SK-N-SH (cell line): ENCODE data around the gene PRRX2. TPM values are rescaled to one million over a fixed set of nuclear protein-coding genes. Genes with fewer than 3 reads are reported as not detected.
A peak's percentile ranks its signal among the peaks of the same experiment; 100 is the strongest.

ENCODE experiments used
- CTCF ChIA-PET: fragments of 300-600, 350-600 bp; formaldehyde crosslinking; extraction: SDS; loops from one replicate; lab custom pipeline; 2021; lab: Yijun Ruan, JAX
- POLR2A ChIA-PET: fragments of 350-600 bp; sonication (Branson Sonifier 250); formaldehyde crosslinking; extraction: SDS; loops from one replicate; lab custom pipeline; 2020; ENCODE audit warnings: antibody characterized with exemption, inconsistent platforms; lab: Yijun Ruan, JAX
- DNase-seq: peaks from one replicate; pipeline ENCODE4 v3.0.0; 2012
- H2AFZ ChIP-seq: fragments of 200-600 bp; sonication (generic); 2 replicates; pipeline ENCODE4 v1.8.1; 2016; ENCODE audit warnings: antibody characterized with exemption, mild to moderate bottlenecking, low read depth
- H3F3A ChIP-seq: fragments of 200-600 bp; sonication (generic); replicated peaks from 2 replicates; pipeline ENCODE3; 2016; ENCODE audit warnings: antibody characterized with exemption, mild to moderate bottlenecking; ENCODE audit not compliant: insufficient read depth
- H3K27ac ChIP-seq, 2 experiments: fragments of 200-500 bp in 1 of 2; fragments of 200-600 bp in 1 of 2; sonication (Bioruptor generic) in 1 of 2; sonication (generic), shearing (Covaris generic) in 1 of 2; 2 replicates each; pipeline versions ENCODE4 v1.5.1 to v1.6.1; 2014 to 2016; ENCODE audit warnings: low read depth in 2 of 2, inconsistent platforms in 1 of 2, low read length in 1 of 2, mild to moderate bottlenecking in 1 of 2, mixed read lengths in 1 of 2
- H3K27me3 ChIP-seq: fragments of 200-600 bp; sonication (generic), shearing (Covaris generic); 2 replicates; pipeline ENCODE4 v1.6.1; 2016; ENCODE audit warnings: mixed run types; ENCODE audit not compliant: insufficient read depth
- H3K36me3 ChIP-seq, 2 experiments: fragments of 200-500 bp in 1 of 2; fragments of 200-600 bp in 1 of 2; sonication (Bioruptor generic) in 1 of 2; sonication (generic) in 1 of 2; replicated peaks in 1 of 2; 2 replicates each; pipeline versions ENCODE3 to v1.5.1; 2014 to 2016; ENCODE audit warnings: low read length in 1 of 2, mild to moderate bottlenecking in 1 of 2; ENCODE audit not compliant: insufficient read depth in 2 of 2, control insufficient read depth in 1 of 2
- H3K4me1 ChIP-seq, 2 experiments: fragments of 200-500 bp in 1 of 2; fragments of 200-600 bp in 1 of 2; sonication (Bioruptor generic) in 1 of 2; sonication (generic), shearing (Covaris generic) in 1 of 2; 2 replicates each; pipeline versions ENCODE4 v1.5.1 to v1.6.1; 2014 to 2016; ENCODE audit warnings: low read depth in 1 of 2, low read length in 1 of 2, mixed run types in 1 of 2; ENCODE audit not compliant: insufficient read depth in 2 of 2, control insufficient read depth in 1 of 2
- H3K4me2 ChIP-seq: fragments of 200-600 bp; sonication (generic), shearing (Covaris generic); 2 replicates; pipeline ENCODE4 v1.6.1; 2017; ENCODE audit warnings: mixed run types
- H3K4me3 ChIP-seq, 2 experiments: fragments of 200-500 bp in 1 of 2; fragments of 200-600 bp in 1 of 2; sonication (Bioruptor generic) in 1 of 2; sonication (generic), shearing (Covaris generic) in 1 of 2; 2 replicates each; pipeline versions ENCODE4 v1.5.1 to v1.8.1; 2014 to 2016; ENCODE audit warnings: low read depth in 2 of 2, inconsistent platforms in 1 of 2, low read length in 1 of 2, mild to moderate bottlenecking in 1 of 2, mixed read lengths in 1 of 2, moderate library complexity in 1 of 2
- H3K79me2 ChIP-seq: fragments of 200-600 bp; sonication (generic); 2 replicates; pipeline ENCODE4 v1.8.1; 2017; ENCODE audit warnings: mild to moderate bottlenecking; ENCODE audit not compliant: insufficient read depth
- H3K9ac ChIP-seq: fragments of 200-600 bp; sonication (generic); 2 replicates; pipeline ENCODE4 v1.6.1; 2017; ENCODE audit warnings: mixed run types
- H3K9me2 ChIP-seq: fragments of 200-600 bp; sonication (generic); 2 replicates; pipeline ENCODE4 v1.6.1; 2017; ENCODE audit warnings: mixed run types
- H3K9me3 ChIP-seq: fragments of 200-600 bp; sonication (generic); 2 replicates; pipeline ENCODE4 v1.6.1; 2017; ENCODE audit warnings: mixed run types, mild to moderate bottlenecking, moderate library complexity
- H4K20me1 ChIP-seq: fragments of 200-600 bp; sonication (generic); 2 replicates; pipeline ENCODE4 v1.6.1; 2017; ENCODE audit warnings: mild to moderate bottlenecking, mixed run types; ENCODE audit not compliant: insufficient read depth
- CHD2 ChIP-seq: fragments of 150-350 bp; IDR thresholded peaks from 2 replicates; pipeline ENCODE4 v1.6.1; 2018; ENCODE audit warnings: low read length; ENCODE audit not compliant: partially characterized antibody
- ELF1 ChIP-seq: IDR thresholded peaks from 2 replicates; pipeline ENCODE4 v1.4.0; 2012
- EP300 ChIP-seq, 2 experiments: IDR thresholded peaks; 2 replicates each; pipeline versions ENCODE4 v1.4.0 to v1.6.1; 2012; ENCODE audit warnings: borderline replicate concordance in 1 of 2, low read depth in 1 of 2, low read length in 1 of 2
- EZH2phosphoT487 ChIP-seq: fragments of 200-600 bp; sonication (generic); IDR thresholded peaks from 2 replicates; pipeline ENCODE4 v1.6.1; 2017; ENCODE audit warnings: low read depth, mixed run types, mild to moderate bottlenecking, antibody characterized with exemption, moderate library complexity, borderline replicate concordance
- FOXJ3 ChIP-seq: sonication (generic); formaldehyde crosslinking; IDR thresholded peaks from 2 replicates; pipeline ENCODE4 v1.5.1; 2020; ENCODE audit warnings: mild to moderate bottlenecking, missing genetic modification reagents
- FOXM1 ChIP-seq: IDR thresholded peaks from 2 replicates; pipeline ENCODE4 v1.4.0; 2012; ENCODE audit warnings: low read depth, mild to moderate bottlenecking
- GABPA ChIP-seq: IDR thresholded peaks from 2 replicates; pipeline ENCODE4 v1.4.0; 2012; ENCODE audit warnings: low read depth, mild to moderate bottlenecking
- JUND ChIP-seq: IDR thresholded peaks from 2 replicates; pipeline ENCODE4 v1.4.0; 2012
- MEF2A ChIP-seq: IDR thresholded peaks from 2 replicates; pipeline ENCODE4 v1.4.0; 2012; ENCODE audit warnings: low read depth, borderline replicate concordance
- MXI1 ChIP-seq: IDR thresholded peaks from 2 replicates; pipeline ENCODE4 v1.6.1; 2012; ENCODE audit warnings: mild to moderate bottlenecking, low read depth, low read length, improper control_type of control experiment
- POLR2AphosphoS5 ChIP-seq: IDR thresholded peaks from 2 replicates; pipeline ENCODE4 v1.6.1; 2012; ENCODE audit warnings: low read depth, low read length
- RAD21 ChIP-seq: IDR thresholded peaks from 2 replicates; pipeline ENCODE4 v1.6.1; 2012; ENCODE audit warnings: mild to moderate bottlenecking, low read length
- SIN3A ChIP-seq: IDR thresholded peaks from 2 replicates; pipeline ENCODE4 v1.6.1; 2012; ENCODE audit warnings: low read depth, mild to moderate bottlenecking, low read length, moderate library complexity, borderline replicate concordance
- TCF12 ChIP-seq: IDR thresholded peaks from 2 replicates; pipeline ENCODE4 v1.4.0; 2012
- TEAD4 ChIP-seq: IDR thresholded peaks from 2 replicates; pipeline ENCODE4 v1.4.0; 2012; ENCODE audit warnings: mild to moderate bottlenecking, borderline replicate concordance; ENCODE audit not compliant: insufficient read depth
- USF2 ChIP-seq: fragments of 150-350 bp; IDR thresholded peaks from 2 replicates; pipeline ENCODE4 v1.6.1; 2017; ENCODE audit warnings: antibody characterized with exemption, low read length, low read depth, borderline replicate concordance
- YY1 ChIP-seq: IDR thresholded peaks from 2 replicates; pipeline ENCODE4 v1.4.0; 2012; ENCODE audit warnings: low read depth, mild to moderate bottlenecking
- WGBS: methylation state at CpG from one replicate; pipeline ENCODE4 v1.1.6; 2017; ENCODE audit warnings: low lambda C conversion rate; 5-methylcytosine and 5-hydroxymethylcytosine counted together
- polyA plus RNA-seq, 3 experiments: library from polyadenylated mRNA; depleted of rRNA; stranded (reverse); fragments of >200 nt; gene quantifications; 2 replicates each; pipeline ENCODE4 v1.2.3, GENCODE V29; 2012
- TF ChIP-seq, protein P1 (sequence below): IDR thresholded peaks from 2 replicates; pipeline ENCODE4 v1.4.0; 2012; ENCODE audit warnings: low read depth
- TF ChIP-seq, protein P2 (sequence below): fragments of 150-350 bp; IDR thresholded peaks from 2 replicates; pipeline ENCODE4 v1.6.1; 2016; ENCODE audit warnings: mild to moderate bottlenecking, low read depth, low read length

Gene PRRX2
- polyA plus RNA-seq, 1 of the 3 experiments (the other 2 are of a cell fraction): 0.84 TPM

DNA sequence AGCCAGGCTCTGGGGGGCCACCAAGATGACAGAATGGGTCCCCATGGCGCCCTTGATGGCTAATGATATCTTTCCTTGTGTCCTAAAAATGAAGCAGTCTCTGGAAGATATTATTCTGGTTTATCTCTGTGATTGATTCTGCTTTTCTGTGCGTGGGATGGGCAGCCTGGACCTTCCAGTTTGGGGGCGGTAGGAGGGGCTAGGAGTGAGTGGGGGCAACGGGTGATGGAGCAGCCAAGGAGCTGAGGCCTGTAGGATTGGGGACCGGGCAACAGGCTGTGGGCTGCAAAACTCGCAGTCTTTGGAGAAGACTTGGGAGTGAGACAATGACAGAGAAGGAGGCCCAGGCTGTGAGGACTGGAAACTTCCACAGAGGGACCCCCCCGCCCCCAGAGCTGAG is 8.8 kb downstream of the PRRX2 start:
- CTCF ChIA-PET: interaction anchor here (1.0 to 4.2 kb wide), 8 partner anchors 32 to 121 kb away, joined by 3 to 36 read pairs (median 5); partner anchors contain the start of genes ASB6 and C9orf50

GRCh38 chr9:129675620-129676019 is 10.2 kb downstream of the PRRX2 start:
- Histone ChIP-seq H3K9me3 (no peaks in the 10 kb centered on the region), H3K4me2 (no peak overlapping the region), H3K79me2 (no peaks in the 10 kb centered on the region), H3F3A (no peaks in the 10 kb centered on the region), H4K20me1 (no peaks in the 10 kb centered on the region), H3K9me2 (no peaks in the 10 kb centered on the region), H3K27me3 (peaks cover 14% of the 10 kb centered on the region; the same call in 1 of the 2 replicates)
- POLR2A ChIA-PET: interaction anchor here (0.7 to 1.3 kb wide), 4 partner anchors 9 to 24 kb away, joined by 3 to 7 read pairs (median 4); partner anchors contain the start of gene PRRX2
- DNase-seq: peak; percentile 88
- TF ChIP-seq SIN3A: no peak
- peak; percentile 69; the same call in 1 of the 2 replicates for TF ChIP-seq MXI1
- no peak for TF ChIP-seq ELF1
- TF ChIP-seq RAD21: no peak
- TF ChIP-seq CHD2: peak; percentile 24
- no peak for TF ChIP-seq JUND
- no peak for TF ChIP-seq MEF2A
- TF ChIP-seq FOXJ3 (CRISPR knock-in tag): no peak
- TF ChIP-seq, all 33 proteins: peak for 2
- H3K9ac ChIP-seq: no peak overlapping the region
- 58% methylated on average over 26 of the region's 27 CpGs for WGBS
- CTCF ChIA-PET: interaction anchor here (0.9 to 4.2 kb wide), 7 partner anchors 9 to 119 kb away, joined by 3 to 36 read pairs (median 6); partner anchors contain the start of gene ASB6
- no peak overlapping the region for H2AFZ ChIP-seq
- no peak overlapping the region; a peak in 1 of 4 replicates for H3K4me3 ChIP-seq
- H3K27ac ChIP-seq: peak overlapping the region in 1 of 2 experiments; percentile 86; a peak in 2 of 4 replicates
- peaks cover 0 to 42% of the 10 kb centered on the region in 2 experiments; a peak in 2 of 4 replicates for H3K4me1 ChIP-seq
- H3K36me3 ChIP-seq: no peaks in the 10 kb centered on the region

More for the DNA sequence above, 8.8 kb downstream of the PRRX2 start:
- no peaks in the 10 kb centered on the region for H3K79me2 ChIP-seq
- POLR2A ChIA-PET: interaction anchor here (1.3 kb wide), 1 partner anchor 23 kb away, joined by 5 read pairs; no protein-coding TSS in a partner anchor
- no peak overlapping the region for H2AFZ ChIP-seq
- H3K4me1 ChIP-seq: peaks cover 0 to 42% of the 10 kb centered on the region in 2 experiments; a peak in 2 of 4 replicates
- H3K4me2 ChIP-seq: no peak overlapping the region
- peaks cover 14% of the 10 kb centered on the region; the same call in 1 of the 2 replicates for H3K27me3 ChIP-seq
- no peak for DNase-seq
- H3F3A ChIP-seq: peaks cover 1% of the 10 kb centered on the region
- H4K20me1 ChIP-seq: no peaks in the 10 kb centered on the region
- WGBS: 68% methylated on average over 7 of the region's 7 CpGs
- no peak overlapping the region for H3K9ac ChIP-seq
- no peaks in the 10 kb centered on the region for H3K36me3 ChIP-seq
- H3K4me3 ChIP-seq: no peak overlapping the region
- TF ChIP-seq EP300 (IDR thresholded peaks at IDR 0.05; ENCODE audit: borderline replicate concordance in 1 of 2, low read depth in 1 of 2, low read length in 1 of 2): no peak
- no peak for TF ChIP-seq EZH2phosphoT487
- H3K9me3 ChIP-seq: no peaks in the 10 kb centered on the region
- H3K9me2 ChIP-seq: no peaks in the 10 kb centered on the region
- H3K27ac ChIP-seq: peak overlapping the region in 1 of 2 experiments; percentile 86; a peak in 1 of 4 replicates

DNA sequence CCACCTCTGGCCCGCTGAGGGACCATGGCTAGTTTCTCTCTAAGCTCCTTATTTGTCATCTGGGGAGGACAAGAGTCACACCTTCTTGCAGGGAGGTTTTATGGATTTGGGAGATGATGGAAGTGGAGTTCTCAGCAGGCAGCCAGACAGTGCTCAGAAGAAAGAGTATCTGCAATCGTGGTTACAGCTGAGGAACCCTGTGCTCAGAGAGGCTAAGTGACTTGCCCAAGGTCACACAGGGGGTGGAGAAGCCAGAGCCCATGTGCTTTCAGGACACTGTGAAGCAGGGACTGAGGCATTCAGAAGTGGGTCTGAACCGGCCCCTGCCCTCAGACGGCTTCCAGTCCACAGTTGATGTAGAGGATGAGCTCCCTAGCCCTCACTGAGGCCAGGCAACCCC is 10.8 kb downstream of the PRRX2 start:
- Histone ChIP-seq H2AFZ (no peak overlapping the region), H3K9ac (no peak overlapping the region), H4K20me1 (no peaks in the 10 kb centered on the region), H3K4me1 (peaks cover 0 to 42% of the 10 kb centered on the region in 2 experiments; a peak in 2 of 4 replicates), H3K36me3 (no peaks in the 10 kb centered on the region), H3K4me3 (no peak overlapping the region), H3K4me2 (no peak overlapping the region), H3K9me2 (no peaks in the 10 kb centered on the region), H3K9me3 (no peaks in the 10 kb centered on the region), H3K79me2 (no peaks in the 10 kb centered on the region), H3F3A (no peaks in the 10 kb centered on the region), H3K27me3 (peaks cover 14% of the 10 kb centered on the region; the same call in 1 of the 2 replicates), H3K27ac (peak overlapping the region in 1 of 2 experiments; percentile 86; a peak in 2 of 4 replicates)
- DNase-seq: no peak
- CTCF ChIA-PET: interaction anchor here (0.5 to 4.2 kb wide), 5 partner anchors 33 to 62 kb away, joined by 4 to 36 read pairs (median 10); partner anchors contain the start of gene ASB6
- WGBS: 80% methylated on average over 3 of the region's 4 CpGs
- POLR2A ChIA-PET: interaction anchor here (1.1 kb wide), 1 partner anchor 11 kb away, joined by 7 read pairs; the partner anchor contains the start of gene PRRX2
- TF ChIP-seq FOXM1: no peak
- no peak for TF ChIP-seq ELF1
- no peak for TF ChIP-seq YY1
- TF ChIP-seq USF2: no peak
- TF ChIP-seq JUND: no peak
- TF ChIP-seq TEAD4: no peak
- TF ChIP-seq, protein P1, sequence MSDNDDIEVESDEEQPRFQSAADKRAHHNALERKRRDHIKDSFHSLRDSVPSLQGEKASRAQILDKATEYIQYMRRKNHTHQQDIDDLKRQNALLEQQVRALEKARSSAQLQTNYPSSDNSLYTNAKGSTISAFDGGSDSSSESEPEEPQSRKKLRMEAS: no peak
- no peak for TF ChIP-seq TCF12
- no peak for TF ChIP-seq POLR2AphosphoS5
- no peak for TF ChIP-seq RAD21
- TF ChIP-seq, protein P2, sequence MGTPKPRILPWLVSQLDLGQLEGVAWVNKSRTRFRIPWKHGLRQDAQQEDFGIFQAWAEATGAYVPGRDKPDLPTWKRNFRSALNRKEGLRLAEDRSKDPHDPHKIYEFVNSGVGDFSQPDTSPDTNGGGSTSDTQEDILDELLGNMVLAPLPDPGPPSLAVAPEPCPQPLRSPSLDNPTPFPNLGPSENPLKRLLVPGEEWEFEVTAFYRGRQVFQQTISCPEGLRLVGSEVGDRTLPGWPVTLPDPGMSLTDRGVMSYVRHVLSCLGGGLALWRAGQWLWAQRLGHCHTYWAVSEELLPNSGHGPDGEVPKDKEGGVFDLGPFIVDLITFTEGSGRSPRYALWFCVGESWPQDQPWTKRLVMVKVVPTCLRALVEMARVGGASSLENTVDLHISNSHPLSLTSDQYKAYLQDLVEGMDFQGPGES: no peak
- TF ChIP-seq GABPA: no peak
- no peak for TF ChIP-seq MEF2A
